ENCODE results near the gene AKT2. TPM values are rescaled to one million over a fixed set of nuclear protein-coding genes. Genes with fewer than 3 reads are reported as not detected.

The AKT2 gene
- total RNA-seq, 1 experiment from 2014 or later: 71.9 TPM

GRCh38 chr19:40249201-40249600 is 35.9 kb downstream of the AKT2 start:
- no peaks in the 10 kb centered on the region for H3K27me3 ChIP-seq (replicated peaks)
- H3K4me3 ChIP-seq: no peak overlapping the region
- no peak for DNase-seq (ENCODE audit: low read depth in 1 of 2, low spot score in 2 of 2)
- H3K4me1 ChIP-seq (replicated peaks): no peaks in the 10 kb centered on the region
- peaks cover 18% of the 10 kb centered on the region for H3K36me3 ChIP-seq
- H3K9me3 ChIP-seq (replicated peaks): no peaks in the 10 kb centered on the region
- no peak overlapping the region for H3K27ac ChIP-seq

GRCh38 chr19:40247735-40248262 is 37.3 kb downstream of the AKT2 start:
- H3K27ac ChIP-seq: no peak overlapping the region
- H3K9me3 ChIP-seq (replicated peaks): no peaks in the 10 kb centered on the region
- no peak overlapping the region for H3K4me3 ChIP-seq
- H3K27me3 ChIP-seq (replicated peaks): no peaks in the 10 kb centered on the region
- no peak for DNase-seq (ENCODE audit: low read depth in 1 of 2, low spot score in 2 of 2)
- H3K36me3 ChIP-seq: peaks cover 15% of the 10 kb centered on the region
- no peaks in the 10 kb centered on the region for H3K4me1 ChIP-seq (replicated peaks)

- no peak overlapping the region for H3K4me3 ChIP-seq
- no peak for DNase-seq (ENCODE audit: low read depth in 1 of 2, low spot score in 2 of 2)
- peaks cover 13% of the 10 kb centered on the region; the same call in 1 of the 2 replicates for H3K36me3 ChIP-seq
- H3K27me3 ChIP-seq (replicated peaks): no peaks in the 10 kb centered on the region
- H3K27ac ChIP-seq: no peak overlapping the region
- no peaks in the 10 kb centered on the region for H3K4me1 ChIP-seq (replicated peaks)
- H3K9me3 ChIP-seq (replicated peaks): no peaks in the 10 kb centered on the region
Measured at GRCh38 chr19:40247178-40247577, 38.0 kb downstream of the AKT2 start.

GRCh38 chr19:40246292-40247073 is 38.7 kb downstream of the AKT2 start:
- Histone ChIP-seq H3K4me1 (replicated peaks) (no peaks in the 10 kb centered on the region), H3K4me3 (no peak overlapping the region)
- DNase-seq (ENCODE audit: low read depth in 1 of 2, low spot score in 2 of 2): no peak

GRCh38 chr19:40245506-40246128 is 39.5 kb downstream of the AKT2 start:
- H3K27me3 ChIP-seq (replicated peaks): no peaks in the 10 kb centered on the region
- peaks cover 17% of the 10 kb centered on the region; the same call in 1 of the 2 replicates for H3K36me3 ChIP-seq
- H3K4me3 ChIP-seq: no peak overlapping the region
- no peaks in the 10 kb centered on the region for H3K4me1 ChIP-seq (replicated peaks)
- no peaks in the 10 kb centered on the region for H3K9me3 ChIP-seq (replicated peaks)
- no peak overlapping the region for H3K27ac ChIP-seq
- DNase-seq (ENCODE audit: low read depth in 1 of 2, low spot score in 2 of 2): no peak

More at GRCh38 chr19:40246292-40247073, 38.7 kb downstream of the AKT2 start:
- peaks cover 17% of the 10 kb centered on the region; the same call in 1 of the 2 replicates for H3K36me3 ChIP-seq
- H3K27ac ChIP-seq: no peak overlapping the region
- no peaks in the 10 kb centered on the region for H3K27me3 ChIP-seq (replicated peaks)
- no peaks in the 10 kb centered on the region for H3K9me3 ChIP-seq (replicated peaks)

GRCh38 chr19:40244579-40245317 is 40.4 kb downstream of the AKT2 start:
- H3K9me3 ChIP-seq (replicated peaks): no peaks in the 10 kb centered on the region
- H3K27ac ChIP-seq: no peak overlapping the region
- H3K27me3 ChIP-seq (replicated peaks): no peaks in the 10 kb centered on the region
- no peak overlapping the region for H3K4me3 ChIP-seq
- peaks cover 23% of the 10 kb centered on the region for H3K36me3 ChIP-seq
- DNase-seq (ENCODE audit: low read depth in 1 of 2, low spot score in 2 of 2): no peak
- no peaks in the 10 kb centered on the region for H3K4me1 ChIP-seq (replicated peaks)

GRCh38 chr19:40243181-40243580 is 42.0 kb downstream of the AKT2 start:
- peaks cover 27% of the 10 kb centered on the region for H3K36me3 ChIP-seq

GRCh38 chr19:40242480-40242879 is 42.7 kb downstream of the AKT2 start:
- H3K9me3 ChIP-seq (replicated peaks): no peaks in the 10 kb centered on the region
- no peaks in the 10 kb centered on the region for H3K4me1 ChIP-seq (replicated peaks)
- H3K4me3 ChIP-seq: no peak overlapping the region
- DNase-seq (ENCODE audit: low read depth in 1 of 2, low spot score in 2 of 2): no peak
- peaks cover 34% of the 10 kb centered on the region for H3K36me3 ChIP-seq
- H3K27ac ChIP-seq: no peak overlapping the region
- H3K27me3 ChIP-seq (replicated peaks): no peaks in the 10 kb centered on the region

More at GRCh38 chr19:40243181-40243580, 42.0 kb downstream of the AKT2 start:
- DNase-seq (ENCODE audit: low read depth in 1 of 2, low spot score in 2 of 2): no peak
- Histone ChIP-seq H3K27me3 (replicated peaks) (no peaks in the 10 kb centered on the region), H3K27ac (no peak overlapping the region), H3K4me1 (replicated peaks) (no peaks in the 10 kb centered on the region), H3K9me3 (replicated peaks) (no peaks in the 10 kb centered on the region), H3K4me3 (no peak overlapping the region)

GRCh38 chr19:40241809-40242384 is 43.2 kb downstream of the AKT2 start:
- Histone ChIP-seq H3K36me3 (peaks cover 40% of the 10 kb centered on the region), H3K4me1 (replicated peaks) (no peaks in the 10 kb centered on the region), H3K4me3 (no peak overlapping the region), H3K9me3 (replicated peaks) (no peaks in the 10 kb centered on the region), H3K27me3 (replicated peaks) (no peaks in the 10 kb centered on the region), H3K27ac (no peak overlapping the region)
- DNase-seq (ENCODE audit: low read depth in 1 of 2, low spot score in 2 of 2): no peak

GRCh38 chr19:40241125-40241808 is 43.9 kb downstream of the AKT2 start:
- Histone ChIP-seq H3K4me1 (replicated peaks) (no peaks in the 10 kb centered on the region), H3K27me3 (replicated peaks) (no peaks in the 10 kb centered on the region), H3K36me3 (peaks cover 46% of the 10 kb centered on the region), H3K4me3 (no peak overlapping the region), H3K9me3 (replicated peaks) (no peaks in the 10 kb centered on the region), H3K27ac (no peak overlapping the region)
- DNase-seq (ENCODE audit: low read depth in 1 of 2, low spot score in 2 of 2): no peak

- DNase-seq (ENCODE audit: low read depth in 1 of 2, low spot score in 2 of 2): no peak
- H3K36me3 ChIP-seq: peaks cover 56% of the 10 kb centered on the region
Measured at GRCh38 chr19:40240332-40240731, 44.8 kb downstream of the AKT2 start.

GRCh38 chr19:40239415-40240226 is 45.5 kb downstream of the AKT2 start:
- Histone ChIP-seq H3K36me3 (peaks cover 59% of the 10 kb centered on the region), H3K27me3 (replicated peaks) (no peaks in the 10 kb centered on the region), H3K9me3 (replicated peaks) (no peaks in the 10 kb centered on the region), H3K27ac (no peak overlapping the region), H3K4me3 (no peak overlapping the region), H3K4me1 (replicated peaks) (no peaks in the 10 kb centered on the region)
- no peak for DNase-seq (ENCODE audit: low read depth in 1 of 2, low spot score in 2 of 2)

More at GRCh38 chr19:40240332-40240731, 44.8 kb downstream of the AKT2 start:
- Histone ChIP-seq H3K4me1 (replicated peaks) (no peaks in the 10 kb centered on the region), H3K27me3 (replicated peaks) (no peaks in the 10 kb centered on the region), H3K27ac (no peak overlapping the region), H3K4me3 (no peak overlapping the region), H3K9me3 (replicated peaks) (no peaks in the 10 kb centered on the region)
